ENCODE measurements around the gene TMEM272.
"Not testable (repeated sequence)": the region's sequence is repeated elsewhere in the genome, so short reads cannot be mapped to it uniquely, and the experiment has no call there.

Gene TMEM272

GRCh38 chr13:51824712-51825111 lies 20.3 kb downstream of the TMEM272 start:
- DNase-seq (ENCODE audit: low read depth) = not testable (repeated sequence)

GRCh38 chr13:51823863-51824262 lies 21.1 kb downstream of the TMEM272 start:
- DNase-seq (ENCODE audit: low read depth) = no peak

- no peak for DNase-seq (ENCODE audit: low read depth)
Measured at GRCh38 chr13:51823359-51823758, 21.6 kb downstream of the TMEM272 start.

- no peak for DNase-seq (ENCODE audit: low read depth)
Measured at GRCh38 chr13:51822106-51822815, 22.7 kb downstream of the TMEM272 start.

- DNase-seq (ENCODE audit: low read depth) = no peak
Measured at GRCh38 chr13:51821606-51822005, 23.4 kb downstream of the TMEM272 start.

- no peak for DNase-seq (ENCODE audit: low read depth)
Measured at GRCh38 chr13:51820016-51820597, 24.9 kb downstream of the TMEM272 start.

GRCh38 chr13:51819544-51819943 lies 25.4 kb downstream of the TMEM272 start:
- DNase-seq (ENCODE audit: low read depth) = no peak

GRCh38 chr13:51818781-51819511 lies 26.0 kb downstream of the TMEM272 start:
- no peak for DNase-seq (ENCODE audit: low read depth)

- DNase-seq (ENCODE audit: low read depth) = no peak
Measured at GRCh38 chr13:51818276-51818675, 26.7 kb downstream of the TMEM272 start.

- no peak for DNase-seq (ENCODE audit: low read depth)
Measured at GRCh38 chr13:51817717-51818116, 27.3 kb downstream of the TMEM272 start.

GRCh38 chr13:51816604-51817249 lies 28.2 kb downstream of the TMEM272 start:
- no peak for DNase-seq (ENCODE audit: low read depth)

- no peak for DNase-seq (ENCODE audit: low read depth)
Measured at GRCh38 chr13:51815848-51816247, 29.1 kb downstream of the TMEM272 start.

- DNase-seq (ENCODE audit: low read depth) = no peak
Measured at GRCh38 chr13:51814825-51815650, 29.9 kb downstream of the TMEM272 start.

- no peak for DNase-seq (ENCODE audit: low read depth)
Measured at GRCh38 chr13:51814071-51814470, 30.9 kb downstream of the TMEM272 start.

- DNase-seq (ENCODE audit: low read depth) = no peak
Measured at GRCh38 chr13:51811920-51812451, 33.0 kb downstream of the TMEM272 start.

GRCh38 chr13:51811046-51811445 lies 33.9 kb downstream of the TMEM272 start:
- DNase-seq (ENCODE audit: low read depth) = no peak

- no peak for DNase-seq (ENCODE audit: low read depth)
Measured at GRCh38 chr13:51808811-51809210, 36.2 kb downstream of the TMEM272 start.

- no peak for DNase-seq (ENCODE audit: low read depth)
Measured at GRCh38 chr13:51807041-51807440, 37.9 kb downstream of the TMEM272 start.

GRCh38 chr13:51806566-51806965 lies 38.4 kb downstream of the TMEM272 start:
- no peak for DNase-seq (ENCODE audit: low read depth)

GRCh38 chr13:51805925-51806324 lies 39.1 kb downstream of the TMEM272 start:
- DNase-seq (ENCODE audit: low read depth) = no peak

- no peak for DNase-seq (ENCODE audit: low read depth)
Measured at GRCh38 chr13:51805313-51805712, 39.7 kb downstream of the TMEM272 start.

Measured in GM04504 (cell line).